H1 (cell line): Measurements from ENCODE around the gene LRRFIP1.

Source experiments
- CBX8 ChIP-seq: fragments of 300-800, 300-1000 bp; sonication (generic); IDR thresholded peaks from 2 replicates; pipeline ENCODE4 v1.7.1; 2016; ENCODE audit warnings: low read depth, low read length, borderline replicate concordance
- EZH2 ChIP-seq: fragments of 200-600 bp; sonication (generic); IDR thresholded peaks from 2 replicates; pipeline ENCODE4 v1.7.1; 2012; ENCODE audit warnings: low read depth, mild to moderate bottlenecking, moderate library complexity, low read length, inconsistent platforms; ENCODE audit not compliant: severe bottlenecking
- HDAC2 ChIP-seq, 2 experiments: fragments of 300-600 bp in 1 of 2; sonication (generic) in 1 of 2; IDR thresholded peaks; 2 replicates each; pipeline ENCODE4 v1.6.1; 2011 to 2012; ENCODE audit warnings: low read depth in 2 of 2, low read length in 2 of 2, mild to moderate bottlenecking in 2 of 2, moderate library complexity in 2 of 2, borderline replicate concordance in 1 of 2, inconsistent platforms in 1 of 2
- RNF2 ChIP-seq: fragments of 200-900, 300-1000 bp; sonication (generic); IDR thresholded peaks from 2 replicates; pipeline ENCODE4 v1.7.1; 2016; ENCODE audit warnings: borderline replicate concordance, low read depth, mild to moderate bottlenecking, antibody characterized with exemption, low read length; ENCODE audit not compliant: poor library complexity, severe bottlenecking; ENCODE audit errors: missing control alignments
- TEAD4 ChIP-seq: IDR thresholded peaks from 2 replicates; pipeline ENCODE4 v1.6.1; 2012; ENCODE audit warnings: low read depth, low read length, inconsistent platforms, mixed read lengths
- TF ChIP-seq, protein P1 (sequence below), 3 experiments: IDR thresholded peaks; 1 replicate in 2 of 3; 2 replicates in 1 of 3; pipeline versions ENCODE4 v1.5.1 to v1.6.1; 2011; ENCODE audit warnings: low read length in 3 of 3, mild to moderate bottlenecking in 3 of 3, inconsistent platforms in 2 of 3, low read depth in 1 of 3, moderate library complexity in 1 of 3; ENCODE audit not compliant: insufficient read depth in 1 of 3; ENCODE audit errors: control extremely low read depth in 1 of 3

DNA sequence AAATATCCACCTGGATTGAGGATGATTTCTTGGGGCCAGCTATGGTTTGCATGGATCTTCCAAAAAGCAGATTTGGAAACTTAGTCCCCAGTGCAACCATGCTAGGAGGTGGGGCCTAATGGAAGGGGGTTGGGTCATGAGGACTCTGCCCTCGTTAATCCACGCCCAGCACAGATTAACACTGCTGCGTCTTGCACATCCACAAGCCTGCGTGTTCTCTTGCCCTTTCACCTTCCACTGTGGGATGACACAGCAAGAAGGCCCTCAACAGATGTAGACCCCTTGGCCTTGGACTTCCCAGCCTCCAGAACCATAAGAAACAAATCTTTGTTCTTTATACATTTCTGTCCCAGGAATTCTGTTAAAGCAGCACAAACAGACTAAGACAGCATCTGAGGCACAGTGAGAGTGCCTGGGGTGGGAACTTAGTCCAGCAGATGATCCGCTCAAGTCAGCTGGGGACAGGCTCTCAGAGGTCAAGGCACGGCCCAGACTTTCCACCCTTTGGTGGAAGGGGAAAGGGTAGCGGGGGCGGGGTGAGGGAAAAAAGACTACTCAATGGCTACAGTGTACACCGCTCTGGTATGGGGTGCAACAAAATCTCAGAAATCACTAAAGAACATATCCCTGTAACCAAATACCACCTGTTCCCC, 39.2 kb upstream of the LRRFIP1 start:
- TF ChIP-seq CBX8, result no peak
- TF ChIP-seq EZH2, result no peak
- TF ChIP-seq RNF2, result no peak
- TF ChIP-seq HDAC2 (IDR thresholded peaks at IDR 0.05; ENCODE audit: borderline replicate concordance in 1 of 2, low read depth in 2 of 2, low read length in 2 of 2), result no peak
- TF ChIP-seq TEAD4, result no peak
- TF ChIP-seq, protein P1, sequence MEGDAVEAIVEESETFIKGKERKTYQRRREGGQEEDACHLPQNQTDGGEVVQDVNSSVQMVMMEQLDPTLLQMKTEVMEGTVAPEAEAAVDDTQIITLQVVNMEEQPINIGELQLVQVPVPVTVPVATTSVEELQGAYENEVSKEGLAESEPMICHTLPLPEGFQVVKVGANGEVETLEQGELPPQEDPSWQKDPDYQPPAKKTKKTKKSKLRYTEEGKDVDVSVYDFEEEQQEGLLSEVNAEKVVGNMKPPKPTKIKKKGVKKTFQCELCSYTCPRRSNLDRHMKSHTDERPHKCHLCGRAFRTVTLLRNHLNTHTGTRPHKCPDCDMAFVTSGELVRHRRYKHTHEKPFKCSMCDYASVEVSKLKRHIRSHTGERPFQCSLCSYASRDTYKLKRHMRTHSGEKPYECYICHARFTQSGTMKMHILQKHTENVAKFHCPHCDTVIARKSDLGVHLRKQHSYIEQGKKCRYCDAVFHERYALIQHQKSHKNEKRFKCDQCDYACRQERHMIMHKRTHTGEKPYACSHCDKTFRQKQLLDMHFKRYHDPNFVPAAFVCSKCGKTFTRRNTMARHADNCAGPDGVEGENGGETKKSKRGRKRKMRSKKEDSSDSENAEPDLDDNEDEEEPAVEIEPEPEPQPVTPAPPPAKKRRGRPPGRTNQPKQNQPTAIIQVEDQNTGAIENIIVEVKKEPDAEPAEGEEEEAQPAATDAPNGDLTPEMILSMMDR (IDR thresholded peaks at IDR 0.05; ENCODE audit: control extremely low read depth in 1 of 3, insufficient read depth in 1 of 3, low read depth in 1 of 3, low read length in 3 of 3), result no peak
